IgD-negative memory B cell (primary cell): ENCODE measurements around the gene ADISSP. TPM values are rescaled to one million over a fixed set of nuclear protein-coding genes. Genes with fewer than 3 reads are reported as not detected.
"Not testable (repeated sequence)": the region's sequence is repeated elsewhere in the genome, so short reads cannot be mapped to it uniquely, and the experiment has no call there.

Source experiments
- H3K27ac Mint-ChIP-seq, 3 donors: one replicate each; pipeline ENCODE4 v1.8.0; 2020 to 2022; ENCODE audit warnings: mild to moderate bottlenecking in 3 of 3, mixed read lengths in 3 of 3, moderate library complexity in 1 of 3
- H3K27me3 Mint-ChIP-seq: one replicate; pipeline ENCODE4 v1.8.0; 2021; ENCODE audit warnings: mixed read lengths
- H3K36me3 Mint-ChIP-seq: one replicate; pipeline ENCODE4 v1.8.0; 2020; ENCODE audit warnings: mild to moderate bottlenecking, mixed read lengths
- H3K4me1 Mint-ChIP-seq, 3 donors: one replicate each; pipeline ENCODE4 v1.8.0; 2020 to 2022; ENCODE audit warnings: mixed read lengths in 3 of 3, mild to moderate bottlenecking in 1 of 3
- H3K4me3 Mint-ChIP-seq, 4 donors: one replicate each; pipeline ENCODE4 v1.8.0; 2020 to 2022; ENCODE audit warnings: mild to moderate bottlenecking in 4 of 4, mixed read lengths in 4 of 4, moderate library complexity in 3 of 4
- H3K9me3 Mint-ChIP-seq, 3 donors: one replicate each; pipeline ENCODE4 v1.8.0; 2020 to 2021; ENCODE audit warnings: mixed read lengths in 3 of 3, mild to moderate bottlenecking in 1 of 3
- polyA plus RNA-seq: library from polyadenylated mRNA; unstranded; fragments of 300-500 nt; fragmentation: Illumina TruSeq; gene quantifications from one replicate; pipeline ENCODE4 v1.2.3, GENCODE V29; 2021

The ADISSP gene
- polyA plus RNA-seq, 1 donor from 2014 or later, result 30.0 TPM

DNA sequence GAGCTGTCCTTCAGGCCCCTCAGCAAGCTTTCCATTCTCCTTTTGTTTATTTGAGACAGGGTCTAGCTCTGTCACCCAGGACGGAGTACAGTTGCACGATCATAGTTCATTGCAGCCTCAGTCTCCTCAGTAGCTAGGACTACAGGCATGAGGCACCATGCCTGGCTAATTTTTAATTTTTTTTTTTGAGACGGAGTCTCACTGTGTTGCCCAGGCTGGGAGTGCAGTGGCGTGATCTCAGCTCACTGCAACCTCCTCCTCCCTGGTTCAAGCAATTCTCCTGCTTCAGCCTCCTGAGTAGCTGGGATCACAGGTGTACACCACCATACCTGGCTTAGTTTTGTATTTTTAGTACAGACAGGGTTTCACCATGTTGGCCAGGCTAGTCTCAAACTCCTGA lies 21.6 kb upstream of the ADISSP start:
- peak overlapping the region in 1 of 3 donors; percentile 79 for H3K27ac Mint-ChIP-seq
- H3K36me3 Mint-ChIP-seq, H3K27me3 Mint-ChIP-seq, H3K9me3 Mint-ChIP-seq: not testable (repeated sequence)
- peak overlapping the region in 2 of 4 donors; percentile 70 to 84 for H3K4me3 Mint-ChIP-seq
- H3K4me1 Mint-ChIP-seq, result peaks cover 13 to 16% (median 14%) of the 10 kb centered on the region in 3 donors

DNA sequence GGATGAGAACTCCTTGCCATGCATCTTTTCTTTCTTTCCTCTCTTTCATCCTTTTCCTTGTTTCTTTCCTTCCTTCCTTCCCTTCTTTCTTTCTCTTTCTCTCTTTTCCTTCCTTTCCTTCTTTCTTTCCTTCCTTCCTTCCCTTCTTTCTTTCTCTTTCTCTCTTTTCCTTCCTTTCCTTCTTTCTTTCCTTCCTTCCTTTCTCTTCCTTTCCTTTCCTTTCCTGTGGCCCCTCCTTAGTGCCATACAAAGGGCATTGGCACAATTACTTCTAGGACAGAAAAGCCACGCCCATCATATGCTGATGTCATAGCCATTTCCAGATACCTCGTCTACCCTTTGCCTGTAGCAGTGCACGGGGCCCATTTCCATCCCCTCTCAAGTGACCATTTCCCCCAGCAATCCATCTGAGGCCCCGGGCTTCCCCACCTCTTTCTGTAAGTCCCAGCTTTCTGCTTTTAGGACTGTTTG lies 21.2 kb upstream of the ADISSP start:
- peak overlapping the region in 1 of 3 donors; percentile 79 for H3K27ac Mint-ChIP-seq
- H3K36me3 Mint-ChIP-seq, result no peaks in the 10 kb centered on the region
- H3K27me3 Mint-ChIP-seq, result no peaks in the 10 kb centered on the region
- no peaks in the 10 kb centered on the region for H3K9me3 Mint-ChIP-seq
- peak overlapping the region in 2 of 4 donors; percentile 70 to 84 for H3K4me3 Mint-ChIP-seq
- peaks cover 13 to 16% (median 14%) of the 10 kb centered on the region in 3 donors for H3K4me1 Mint-ChIP-seq

DNA sequence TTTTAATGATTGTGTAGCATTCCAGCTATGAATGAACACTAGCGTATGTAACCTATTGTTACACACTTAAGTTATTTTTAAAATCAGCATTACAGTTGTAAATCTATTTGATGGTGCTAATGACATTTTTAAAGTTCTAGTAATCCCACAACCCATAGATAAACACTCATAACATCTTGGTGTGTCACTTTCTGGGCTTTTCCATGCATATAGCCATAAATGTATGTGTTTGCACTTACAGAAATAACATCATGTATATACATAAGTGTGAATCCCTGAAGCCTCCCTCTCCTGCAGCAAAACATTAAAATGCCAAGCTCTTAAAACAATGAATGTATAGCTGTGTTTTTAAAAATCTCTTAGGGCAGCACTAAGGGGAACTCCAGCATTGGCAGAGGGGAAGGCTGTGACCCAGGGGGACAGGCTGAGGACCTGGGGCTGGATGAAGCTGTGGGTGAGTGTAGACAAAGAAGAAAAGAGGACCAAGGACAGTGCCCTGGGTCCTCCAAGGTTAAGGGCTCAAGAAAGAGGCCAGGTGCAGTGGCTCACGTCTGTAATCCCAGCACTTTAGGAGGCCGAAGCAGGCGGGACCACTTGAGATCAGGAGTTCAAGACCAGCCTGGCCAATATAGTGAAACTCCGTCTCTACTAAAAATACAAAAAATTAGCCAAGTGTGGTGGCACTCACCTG lies 19.9 kb upstream of the ADISSP start:
- peak overlapping the region; percentile 69 to 84 (median 76) for H3K4me3 Mint-ChIP-seq

DNA sequence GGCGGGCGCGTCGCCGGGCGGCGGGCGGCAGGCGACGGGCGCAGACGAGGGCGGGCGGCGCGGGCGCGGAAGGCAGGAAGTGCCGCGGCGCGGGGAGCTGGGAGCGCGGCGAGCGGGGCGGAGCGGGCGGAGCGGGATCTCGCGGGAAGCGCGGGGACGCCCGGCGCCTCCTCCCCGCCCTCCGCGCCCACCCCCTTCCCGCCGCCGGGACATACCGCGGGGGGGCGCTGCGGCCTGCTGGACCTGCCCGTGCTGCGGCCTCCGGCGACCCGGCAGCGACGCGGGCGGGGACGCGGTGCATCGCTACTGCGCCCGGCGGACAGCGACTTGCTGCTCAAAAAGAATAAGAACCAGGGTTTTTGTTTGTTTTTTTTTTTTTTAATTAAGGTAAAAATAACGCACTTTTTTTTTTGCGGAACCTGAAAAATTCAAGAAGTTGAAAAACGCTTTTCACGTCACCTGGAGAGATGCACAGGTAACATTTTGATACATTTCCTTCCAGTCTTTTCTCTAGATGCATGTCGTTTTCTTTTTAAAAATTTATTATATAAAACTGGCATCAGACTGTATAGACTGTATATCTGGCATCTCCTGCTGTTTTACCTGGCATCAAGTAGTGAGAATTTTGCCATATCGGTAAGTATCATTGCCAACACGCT lies 19.2 kb upstream of the ADISSP start, which contains the start of gene CENPB:
Gene CENPB, minus strand, starts transcription at position 76 of the 659 bp plus-strand sequence. CDS start 257 bp downstream, outside the sequence.
- no peaks in the 10 kb centered on the region for H3K9me3 Mint-ChIP-seq
- no peaks in the 10 kb centered on the region for H3K27me3 Mint-ChIP-seq
- H3K4me3 Mint-ChIP-seq, result peak within 1 kb of the TSS; percentile 83 to 94 (median 88)
- no peaks in the 10 kb centered on the region for H3K36me3 Mint-ChIP-seq
- H3K27ac Mint-ChIP-seq, result peak within 1 kb of the TSS in 2 of 3 donors; percentile 76 to 78
- peaks cover 16 to 19% (median 16%) of the 10 kb centered on the region in 3 donors for H3K4me1 Mint-ChIP-seq

More for the DNA sequence above, 19.9 kb upstream of the ADISSP start:
- no peaks in the 10 kb centered on the region for H3K9me3 Mint-ChIP-seq
- H3K36me3 Mint-ChIP-seq, result no peaks in the 10 kb centered on the region
- H3K27ac Mint-ChIP-seq, result peak overlapping the region in 2 of 3 donors; percentile 67 to 78
- H3K27me3 Mint-ChIP-seq, result no peaks in the 10 kb centered on the region
- H3K4me1 Mint-ChIP-seq, result peaks cover 14 to 16% (median 16%) of the 10 kb centered on the region in 3 donors

DNA sequence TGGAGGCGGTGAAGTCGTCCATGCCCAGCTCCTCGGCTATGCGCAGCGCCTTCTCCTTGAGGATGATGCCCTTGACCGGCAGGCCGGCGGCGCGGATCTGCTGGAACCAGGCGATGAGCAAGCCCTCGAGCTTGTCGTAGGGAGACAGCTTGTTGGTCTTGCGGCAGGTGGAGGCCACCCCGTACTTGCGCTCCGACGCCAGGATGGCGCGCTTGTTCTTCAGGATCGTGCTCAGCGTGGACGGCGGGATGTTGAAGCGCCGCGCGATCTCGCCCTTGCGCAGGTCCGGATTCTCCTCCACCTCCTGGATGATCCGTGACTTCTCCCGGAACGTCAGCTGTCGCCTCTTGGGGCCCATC lies 18.6 kb upstream of the ADISSP start:
- peaks cover 20 to 24% (median 20%) of the 10 kb centered on the region in 3 donors for H3K4me1 Mint-ChIP-seq
- no peaks in the 10 kb centered on the region for H3K9me3 Mint-ChIP-seq
- H3K27me3 Mint-ChIP-seq, result no peaks in the 10 kb centered on the region
- H3K36me3 Mint-ChIP-seq, result peaks cover 1% of the 10 kb centered on the region
- H3K4me3 Mint-ChIP-seq, result peak overlapping the region; percentile 50 to 94 (median 87)
- H3K27ac Mint-ChIP-seq, result peak overlapping the region in 2 of 3 donors; percentile 70 to 76

DNA sequence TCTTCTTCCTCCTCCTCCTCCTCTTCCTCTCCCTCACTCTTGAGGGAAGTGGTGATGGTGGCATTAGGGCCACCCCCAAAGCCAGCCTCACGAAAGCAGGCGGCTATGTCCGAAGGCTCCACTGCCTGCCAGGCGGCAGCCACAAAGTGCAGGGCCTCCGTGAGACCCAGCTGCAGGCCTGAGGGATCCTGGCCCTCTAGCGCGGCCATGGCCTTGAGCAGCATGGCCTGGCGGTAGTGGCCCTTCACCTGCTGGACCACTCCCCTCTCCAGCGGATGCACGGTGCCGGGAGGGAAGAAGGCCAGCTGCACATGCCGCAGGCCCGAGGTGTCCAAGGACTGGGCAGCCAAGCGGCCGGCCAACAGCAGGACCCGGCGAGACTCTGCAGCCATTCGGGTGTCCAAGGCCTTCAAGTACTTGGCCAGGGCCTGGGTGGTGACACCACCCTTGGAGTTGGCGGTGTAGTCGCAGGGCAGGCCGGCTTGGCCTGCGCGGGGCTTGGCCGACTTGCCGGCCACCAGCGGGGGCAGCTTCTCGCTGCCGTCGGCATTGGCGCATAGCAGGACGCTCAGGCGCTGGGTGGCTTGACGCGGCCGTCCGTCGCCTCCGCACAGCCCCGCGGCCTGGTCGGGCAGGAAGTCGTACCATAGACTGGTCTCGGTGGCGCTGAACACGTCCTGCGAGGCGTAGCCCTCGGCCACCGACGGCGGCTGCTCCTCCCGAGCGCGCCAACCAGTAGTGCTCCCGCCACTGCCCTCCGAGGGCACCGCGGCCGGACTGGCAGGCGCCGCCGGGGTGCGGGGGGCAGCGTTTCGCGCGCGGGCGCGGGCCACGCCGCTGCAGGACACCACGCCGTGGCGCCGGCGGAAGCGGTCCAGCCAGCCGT lies 17.9 kb upstream of the ADISSP start:
- Mint-ChIP-seq H3K36me3 (peaks cover 1% of the 10 kb centered on the region), H3K4me3 (peak overlapping the region in 3 of 4 donors; percentile 8 to 65 (median 50)), H3K27me3 (no peaks in the 10 kb centered on the region), H3K4me1 (peaks cover 24 to 29% (median 25%) of the 10 kb centered on the region in 3 donors), H3K9me3 (no peaks in the 10 kb centered on the region), H3K27ac (peak overlapping the region in 1 of 3 donors; percentile 70)

DNA sequence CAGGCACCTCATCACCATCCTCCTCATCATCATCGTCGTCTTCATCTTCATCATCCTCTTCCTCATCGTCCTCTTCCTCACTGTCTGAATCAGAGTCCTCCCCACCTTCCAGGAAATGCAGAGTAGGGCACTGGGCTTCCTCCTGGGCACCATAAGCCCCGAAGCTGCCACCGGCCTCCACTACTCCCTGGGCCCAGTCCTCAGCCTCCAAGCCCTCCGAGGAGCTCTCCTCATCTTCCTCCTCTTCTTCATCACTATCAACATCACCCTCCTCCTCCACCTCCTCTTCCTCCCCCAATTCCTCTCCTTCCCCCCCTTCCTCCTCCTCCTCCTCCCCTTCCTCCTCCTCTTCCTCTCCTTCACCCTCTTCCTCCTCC lies 17.3 kb upstream of the ADISSP start:
- Mint-ChIP-seq H3K36me3 (peaks cover 1% of the 10 kb centered on the region), H3K27me3 (no peaks in the 10 kb centered on the region), H3K9me3 (no peaks in the 10 kb centered on the region), H3K4me3 (peak overlapping the region in 2 of 4 donors; percentile 61 to 65), H3K27ac (peak overlapping the region in 1 of 3 donors; percentile 33), H3K4me1 (peaks cover 26 to 30% (median 27%) of the 10 kb centered on the region in 3 donors)

DNA sequence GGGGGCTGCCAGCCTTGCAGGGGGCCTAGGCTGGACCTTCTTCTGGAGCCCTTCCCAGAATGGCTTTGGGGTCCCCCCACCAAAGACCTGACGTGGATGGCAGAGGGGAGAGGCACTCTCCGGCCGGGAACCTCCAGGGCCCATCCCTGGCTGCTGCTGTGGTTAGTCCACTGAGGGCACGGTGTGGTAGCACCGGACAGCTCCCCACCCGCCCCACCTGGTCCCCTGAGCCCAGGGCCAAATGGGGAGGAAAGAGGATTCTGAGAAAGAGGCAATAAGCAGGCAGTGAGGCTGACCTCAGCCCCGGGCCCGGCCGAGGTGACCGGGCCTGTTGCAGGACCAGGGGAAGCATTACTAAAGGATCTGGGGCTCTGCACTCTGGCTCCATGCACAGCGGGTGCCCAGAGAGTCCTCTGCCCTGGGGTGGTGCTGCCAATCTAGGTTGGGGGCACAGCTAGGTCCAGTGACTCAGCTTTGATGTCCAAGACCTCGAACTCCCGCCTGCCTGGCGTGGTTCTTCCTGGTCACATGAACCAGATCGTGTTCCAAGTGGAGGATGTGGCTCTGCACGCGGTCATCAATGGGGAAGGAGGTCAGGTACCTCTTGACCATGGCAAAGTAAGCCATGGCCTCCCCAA lies 16.8 kb upstream of the ADISSP start:
- H3K27ac Mint-ChIP-seq, result peak overlapping the region in 1 of 3 donors; percentile 57
- peaks cover 26 to 34% (median 27%) of the 10 kb centered on the region in 3 donors for H3K4me1 Mint-ChIP-seq
- no peaks in the 10 kb centered on the region for H3K9me3 Mint-ChIP-seq
- H3K4me3 Mint-ChIP-seq, result peak overlapping the region in 3 of 4 donors; percentile 3 to 65 (median 61)
- peaks cover 2% of the 10 kb centered on the region for H3K27me3 Mint-ChIP-seq
- H3K36me3 Mint-ChIP-seq, result peaks cover 1% of the 10 kb centered on the region

DNA sequence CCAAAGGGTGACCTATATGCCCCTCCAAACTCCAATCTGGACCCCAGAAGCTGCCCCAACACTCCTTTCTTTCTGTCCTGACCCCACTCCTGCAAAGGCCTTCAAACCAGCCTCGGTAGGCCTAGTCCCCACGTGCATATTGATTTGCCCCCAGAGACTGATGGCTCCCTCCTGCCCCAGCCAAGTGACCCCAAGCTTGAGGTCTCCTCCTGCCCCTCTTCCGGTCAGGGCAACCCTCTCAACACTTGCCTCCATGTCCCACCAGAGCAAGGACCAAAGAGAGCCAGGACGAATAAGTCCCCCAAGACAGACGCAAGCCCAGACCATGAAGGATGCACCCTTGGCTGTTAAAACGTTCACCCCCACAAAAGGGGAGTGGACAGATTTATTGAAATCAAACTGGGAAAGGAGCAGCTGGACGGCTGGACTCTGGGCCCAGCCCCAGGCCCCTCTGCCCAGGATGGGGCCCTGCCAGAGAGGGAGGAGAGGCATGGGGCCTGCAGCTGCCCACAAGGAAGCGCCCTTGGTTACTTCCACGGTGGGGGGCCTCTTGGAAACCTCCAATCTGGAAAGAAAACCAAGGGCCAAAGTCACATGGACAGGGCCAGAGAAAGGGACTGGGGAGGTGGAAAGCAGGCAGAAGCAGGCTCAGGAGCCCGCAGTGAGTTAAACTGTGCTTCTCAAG lies 16.1 kb upstream of the ADISSP start:
- Mint-ChIP-seq H3K36me3 (peaks cover 1% of the 10 kb centered on the region), H3K4me3 (peak overlapping the region in 3 of 4 donors; percentile 18 to 60 (median 33)), H3K4me1 (peaks cover 21 to 34% (median 24%) of the 10 kb centered on the region in 3 donors), H3K27ac (peak overlapping the region; percentile 39 to 57 (median 53)), H3K27me3 (peaks cover 4% of the 10 kb centered on the region), H3K9me3 (no peaks in the 10 kb centered on the region)

DNA sequence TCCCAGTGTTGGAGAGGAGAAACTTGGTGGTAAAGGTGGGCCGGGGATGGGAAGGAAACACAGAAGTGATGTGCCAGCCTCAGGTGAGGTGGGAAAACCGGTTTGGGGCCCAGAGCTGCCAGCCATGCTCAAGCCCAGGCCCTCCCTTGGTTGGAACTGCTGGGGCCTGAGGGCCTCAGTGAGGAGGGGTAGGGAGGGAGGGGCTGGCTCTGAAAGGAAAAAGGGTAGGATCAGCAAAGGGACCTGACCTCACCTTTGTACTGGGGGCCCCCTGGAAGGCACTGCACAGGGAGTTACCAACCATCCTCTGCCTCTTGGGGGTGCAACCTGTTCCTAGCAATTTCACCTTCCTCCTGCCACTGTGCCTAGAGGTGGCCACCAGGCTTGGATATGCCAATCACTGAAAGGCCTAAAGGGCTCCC lies 15.5 kb upstream of the ADISSP start:
- peak overlapping the region in 2 of 3 donors; percentile 39 to 57 for H3K27ac Mint-ChIP-seq
- no peaks in the 10 kb centered on the region for H3K9me3 Mint-ChIP-seq
- H3K4me3 Mint-ChIP-seq, result peak overlapping the region in 2 of 4 donors; percentile 33 to 60
- peaks cover 1% of the 10 kb centered on the region for H3K36me3 Mint-ChIP-seq
- H3K4me1 Mint-ChIP-seq, result peaks cover 15 to 32% (median 24%) of the 10 kb centered on the region in 3 donors
- peaks cover 4% of the 10 kb centered on the region for H3K27me3 Mint-ChIP-seq

DNA sequence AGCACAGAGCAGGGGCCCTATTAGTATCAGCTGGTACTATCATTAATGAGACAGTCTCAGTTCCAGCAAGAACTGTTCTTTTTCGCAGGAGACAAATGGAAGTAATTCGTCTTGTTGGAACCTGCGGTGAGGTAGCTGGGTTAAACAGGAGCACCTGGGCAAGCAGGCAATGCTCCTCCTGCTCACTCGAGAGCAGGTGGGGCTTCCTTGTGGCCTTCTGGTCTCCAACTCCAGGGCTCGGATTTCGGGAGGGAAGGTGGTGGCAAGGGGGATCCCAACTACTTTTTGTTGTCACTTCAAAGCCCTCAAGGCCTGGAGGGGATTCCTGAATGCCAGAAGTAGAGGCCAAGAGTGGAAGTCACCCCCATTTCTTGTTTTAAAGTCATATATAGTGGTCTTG lies 15.0 kb upstream of the ADISSP start:
- peak overlapping the region in 1 of 4 donors; percentile 33 for H3K4me3 Mint-ChIP-seq
- H3K9me3 Mint-ChIP-seq, result no peaks in the 10 kb centered on the region
- H3K4me1 Mint-ChIP-seq, result peaks cover 15 to 32% (median 23%) of the 10 kb centered on the region in 3 donors
- peak overlapping the region in 1 of 3 donors; percentile 57 for H3K27ac Mint-ChIP-seq
- H3K27me3 Mint-ChIP-seq, result peaks cover 4% of the 10 kb centered on the region
- peaks cover 1% of the 10 kb centered on the region for H3K36me3 Mint-ChIP-seq

DNA sequence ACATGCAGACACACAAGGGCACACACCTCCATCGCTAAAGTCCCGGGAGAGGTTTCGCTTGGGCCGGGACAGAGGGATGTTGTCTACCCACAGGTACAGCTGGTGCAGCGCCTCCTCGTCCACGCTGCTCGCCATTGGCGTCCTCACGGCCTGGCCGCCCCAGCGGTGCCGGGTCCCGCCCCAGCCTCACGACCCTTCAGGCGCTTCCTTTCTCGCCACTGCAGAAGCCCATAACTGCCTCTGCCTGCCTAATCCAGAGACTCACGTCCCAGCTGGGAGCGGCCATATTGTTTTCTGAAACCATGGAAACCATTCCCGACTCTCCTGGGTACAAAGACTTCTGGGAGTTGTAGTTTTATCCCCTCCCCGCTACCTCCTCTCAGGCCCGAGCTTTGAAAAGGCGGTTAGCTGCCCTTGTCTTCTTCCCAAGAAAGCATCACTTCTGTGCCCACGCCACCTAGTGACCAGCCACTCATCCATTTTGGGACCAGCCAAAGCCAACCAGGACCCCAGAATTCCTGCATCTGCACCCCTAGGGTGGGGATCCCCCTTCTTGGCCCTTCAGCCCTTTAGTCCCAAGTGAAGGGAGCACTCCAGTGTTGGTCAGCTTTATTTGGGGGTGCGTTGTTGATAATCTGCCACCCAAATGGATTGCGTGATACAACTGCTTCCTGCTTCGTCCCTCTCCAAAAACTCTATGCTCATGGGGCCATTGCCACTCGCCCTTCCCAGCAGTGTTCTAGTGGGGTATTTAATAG lies 13.8 kb upstream of the ADISSP start, which contains the start of gene SPEF1:
Gene SPEF1, minus strand, starts transcription at position 296 of the 758 bp plus-strand sequence. Its CDS starts 161 bp downstream, at position 135.
- H3K4me1 Mint-ChIP-seq, result peaks cover 9 to 36% (median 20%) of the 10 kb centered on the region in 3 donors
- H3K27ac Mint-ChIP-seq, result peak within 1 kb of the TSS in 2 of 3 donors; percentile 61 to 91
- peaks cover 1% of the 10 kb centered on the region for H3K36me3 Mint-ChIP-seq
- peak within 1 kb of the TSS; percentile 33 to 95 (median 84) for H3K4me3 Mint-ChIP-seq
- no peaks in the 10 kb centered on the region for H3K9me3 Mint-ChIP-seq
- peaks cover 10% of the 10 kb centered on the region for H3K27me3 Mint-ChIP-seq

DNA sequence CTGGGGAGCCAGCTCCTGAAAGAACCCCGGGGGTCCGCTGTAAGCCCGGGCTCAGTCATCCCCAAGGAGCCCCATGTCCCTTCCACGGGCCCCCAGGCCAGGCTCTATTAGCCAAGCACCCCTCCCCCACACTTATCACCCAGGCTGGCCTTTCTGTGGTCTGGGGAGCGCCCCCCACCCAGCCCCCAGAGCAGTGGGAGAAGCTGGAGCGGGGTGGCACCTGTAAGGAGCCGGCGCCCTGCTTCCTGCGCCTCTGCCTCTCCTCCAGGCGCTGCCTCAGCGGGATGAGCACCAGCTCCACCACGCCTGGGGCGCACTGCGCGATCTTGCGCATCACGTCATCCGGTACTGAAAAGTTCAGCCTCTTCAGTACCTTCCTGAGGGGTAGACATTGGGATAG lies 11.4 kb upstream of the ADISSP start:
- Mint-ChIP-seq H3K9me3 (no peaks in the 10 kb centered on the region), H3K4me1 (peaks cover 9 to 30% (median 16%) of the 10 kb centered on the region in 3 donors), H3K27me3 (peaks cover 10% of the 10 kb centered on the region), H3K27ac (peak overlapping the region in 2 of 3 donors; percentile 34 to 43), H3K36me3 (peaks cover 1% of the 10 kb centered on the region), H3K4me3 (peak overlapping the region in 3 of 4 donors; percentile 36 to 83 (median 69))
